DMS114 treated with DMSO at 0.1 percent for 48 hours (cell line): ENCODE results near the gene SLC26A11.
"Not testable (repeated sequence)": the region's sequence is repeated elsewhere in the genome, so short reads cannot be mapped to it uniquely, and the experiment has no call there.

Experiments used
- DNase-seq: peaks from one replicate; lab custom pipeline; 2025; ENCODE audit not compliant: unreplicated experiment; lab: John Stamatoyannopoulos, UW

Gene SLC26A11

DNA sequence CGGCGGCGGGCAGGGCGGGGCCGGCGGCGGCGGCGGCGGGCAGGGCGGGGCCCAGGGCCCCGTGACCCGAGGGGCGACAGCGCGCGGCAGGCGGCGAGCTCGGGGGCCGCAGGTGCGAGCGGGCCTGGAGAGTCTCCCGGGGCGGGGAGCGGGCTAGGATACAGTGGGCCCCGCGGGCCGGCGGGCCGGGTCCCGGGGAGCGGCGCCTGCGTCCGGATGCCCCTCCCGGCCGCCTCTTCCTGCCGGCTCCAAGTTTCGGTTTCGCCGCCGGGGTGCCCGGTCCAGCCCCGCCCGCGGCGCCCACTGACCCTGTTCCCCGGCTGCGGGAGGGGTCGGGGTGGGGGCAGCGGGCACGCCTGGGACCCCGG is 40.5 kb downstream of the SLC26A11 start, which contains the start of gene RNF213:
Gene RNF213 (plus strand): TSS at position 62 of the 368 bp plus-strand sequence. CDS start 2,830 bp downstream, outside the sequence.
- no peak for DNase-seq

DNA sequence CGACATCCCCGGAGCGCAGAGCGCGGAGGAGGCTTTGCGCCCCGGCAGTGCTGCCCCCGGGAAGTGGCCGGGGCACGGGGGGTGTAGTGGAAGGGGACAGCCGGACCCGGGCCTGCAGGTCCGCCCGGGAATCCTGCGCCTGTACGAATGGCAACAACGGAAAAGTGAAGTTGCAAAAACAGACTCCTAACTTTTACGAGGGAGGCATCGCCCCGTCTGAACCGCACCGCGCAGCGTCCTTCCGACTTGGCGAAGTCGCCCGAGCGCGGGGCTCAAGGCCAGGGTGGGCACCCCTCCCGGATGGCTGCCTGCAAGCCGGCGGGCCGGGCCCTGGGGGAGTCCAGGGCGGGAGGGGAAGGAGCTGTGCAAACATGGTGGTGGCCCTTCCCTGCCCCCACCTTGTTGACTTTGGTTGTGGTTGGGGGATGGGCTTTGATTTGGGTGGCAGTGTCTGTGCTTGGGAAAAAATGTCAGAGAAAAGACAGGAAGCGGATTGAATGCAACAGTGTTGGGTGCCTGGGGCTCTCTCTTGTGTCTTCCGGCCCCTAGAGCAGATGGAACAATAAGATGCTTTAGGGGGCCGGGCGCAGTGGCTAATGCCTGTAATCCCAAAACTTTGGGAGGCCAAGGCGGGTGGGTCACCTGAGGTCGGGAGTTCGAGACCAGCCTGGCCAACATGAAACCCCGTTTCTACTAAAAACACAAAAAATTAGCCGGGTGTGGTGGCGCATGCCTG is 41.1 kb downstream of the SLC26A11 start:
- DNase-seq: no peak

DNA sequence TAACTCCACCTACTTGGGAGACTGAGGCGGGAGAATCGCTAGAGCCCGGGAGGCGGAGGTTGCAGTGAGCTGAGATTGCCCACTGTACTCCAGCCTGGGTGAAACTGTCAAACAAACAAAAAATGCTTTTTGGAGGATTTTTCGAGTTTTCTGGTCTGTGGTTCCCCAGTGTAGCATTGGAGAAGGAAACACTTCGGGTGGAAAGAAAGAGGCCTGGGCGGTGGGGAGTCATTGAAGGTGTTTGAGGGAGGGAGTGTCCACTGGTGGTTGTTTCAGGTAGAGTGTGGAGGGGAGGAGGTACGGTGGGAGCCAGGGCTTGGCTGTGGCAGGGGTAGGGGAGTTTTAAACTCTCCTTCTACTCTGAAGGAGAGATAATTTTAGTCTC is 41.7 kb downstream of the SLC26A11 start:
- no peak for DNase-seq

DNA sequence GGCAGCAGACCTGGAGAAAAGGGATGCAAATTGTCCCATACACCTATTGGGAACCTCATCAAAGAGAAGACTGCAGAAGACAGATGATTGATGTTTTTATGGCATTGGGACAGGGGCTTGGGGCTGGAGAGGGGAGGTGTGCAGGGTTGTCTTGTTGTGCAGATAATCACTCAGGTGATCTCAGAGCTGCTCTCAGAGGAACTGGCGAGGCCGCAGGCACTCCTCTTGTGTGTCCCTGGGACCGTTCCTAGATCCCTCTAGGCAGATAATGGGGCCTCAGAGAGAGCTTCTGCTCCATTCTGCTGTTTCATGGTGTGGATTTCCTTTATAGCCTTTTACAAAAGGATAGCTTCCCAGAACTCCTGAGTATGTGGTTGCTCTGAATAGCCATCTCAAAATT is 42.1 kb downstream of the SLC26A11 start:
- no peak for DNase-seq

DNA sequence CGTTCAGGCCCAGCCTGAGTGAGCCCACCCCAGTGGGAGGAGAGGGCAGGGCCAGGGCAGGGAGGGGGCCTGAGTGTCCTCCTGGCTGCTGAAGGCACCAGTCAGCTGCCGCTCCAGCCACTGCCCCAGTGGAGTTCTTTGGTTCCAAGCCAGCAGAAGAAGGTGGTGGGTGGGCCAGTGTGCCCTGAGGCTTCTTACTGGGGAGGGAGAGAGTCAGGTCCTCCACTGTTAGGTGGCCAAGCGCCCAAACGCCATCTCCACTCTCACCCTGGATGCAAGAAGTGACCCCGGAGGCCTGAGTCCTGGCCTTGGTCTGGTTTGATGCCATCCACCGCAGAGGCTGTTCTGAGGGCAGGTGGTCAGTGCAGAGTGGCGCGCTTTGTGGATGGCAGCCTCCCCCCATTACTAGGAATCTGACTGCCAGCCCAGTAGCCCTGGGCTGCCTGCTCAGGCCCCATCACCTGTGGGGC is 42.6 kb downstream of the SLC26A11 start:
- DNase-seq: no peak

DNA sequence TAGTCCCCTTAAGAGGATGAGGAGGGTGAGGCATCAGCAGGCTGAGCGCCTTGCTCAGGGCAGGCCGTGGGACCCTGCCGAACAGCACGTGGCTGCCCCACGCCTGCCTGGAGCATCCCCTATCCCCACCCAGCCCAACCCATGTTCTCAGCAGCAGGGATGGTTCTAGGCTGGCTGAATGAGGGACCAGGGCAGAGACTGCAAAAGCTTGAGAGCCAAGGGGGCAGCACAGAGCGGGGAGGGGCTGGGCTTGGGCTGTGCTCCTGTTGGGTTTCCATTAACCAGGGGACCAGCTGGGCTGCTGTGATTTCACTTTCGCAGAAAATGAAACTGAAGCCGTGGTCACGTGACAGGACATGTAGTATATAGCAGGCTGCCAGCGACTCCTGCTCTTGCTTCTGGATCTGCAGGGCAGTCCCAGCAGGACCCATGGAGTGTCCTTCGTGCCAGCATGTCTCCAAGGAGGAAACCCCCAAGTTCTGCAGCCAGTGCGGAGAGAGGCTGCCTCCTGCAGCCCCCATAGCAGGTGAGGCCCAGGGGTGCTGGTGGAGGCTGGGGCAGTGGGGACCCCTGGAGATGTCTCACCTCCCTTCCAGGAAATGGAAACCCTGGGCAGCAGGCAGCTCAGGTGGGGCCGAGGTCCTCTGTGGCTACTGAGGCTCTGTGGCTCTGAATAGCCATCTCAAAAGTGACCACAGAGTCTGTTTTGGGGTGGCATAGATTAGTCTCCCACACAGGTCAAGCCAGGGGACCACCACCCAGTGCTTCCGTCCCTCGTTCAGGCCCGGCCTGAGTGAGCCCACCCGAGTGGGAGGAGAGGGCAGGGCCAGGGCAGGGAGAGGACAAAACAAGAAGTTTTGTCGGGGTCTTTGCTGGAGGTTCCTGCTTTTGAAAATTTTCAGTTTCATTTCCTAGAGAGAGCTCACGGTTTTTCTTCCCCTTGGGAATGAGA is 43.3 kb downstream of the SLC26A11 start:
- DNase-seq: no peak

DNA sequence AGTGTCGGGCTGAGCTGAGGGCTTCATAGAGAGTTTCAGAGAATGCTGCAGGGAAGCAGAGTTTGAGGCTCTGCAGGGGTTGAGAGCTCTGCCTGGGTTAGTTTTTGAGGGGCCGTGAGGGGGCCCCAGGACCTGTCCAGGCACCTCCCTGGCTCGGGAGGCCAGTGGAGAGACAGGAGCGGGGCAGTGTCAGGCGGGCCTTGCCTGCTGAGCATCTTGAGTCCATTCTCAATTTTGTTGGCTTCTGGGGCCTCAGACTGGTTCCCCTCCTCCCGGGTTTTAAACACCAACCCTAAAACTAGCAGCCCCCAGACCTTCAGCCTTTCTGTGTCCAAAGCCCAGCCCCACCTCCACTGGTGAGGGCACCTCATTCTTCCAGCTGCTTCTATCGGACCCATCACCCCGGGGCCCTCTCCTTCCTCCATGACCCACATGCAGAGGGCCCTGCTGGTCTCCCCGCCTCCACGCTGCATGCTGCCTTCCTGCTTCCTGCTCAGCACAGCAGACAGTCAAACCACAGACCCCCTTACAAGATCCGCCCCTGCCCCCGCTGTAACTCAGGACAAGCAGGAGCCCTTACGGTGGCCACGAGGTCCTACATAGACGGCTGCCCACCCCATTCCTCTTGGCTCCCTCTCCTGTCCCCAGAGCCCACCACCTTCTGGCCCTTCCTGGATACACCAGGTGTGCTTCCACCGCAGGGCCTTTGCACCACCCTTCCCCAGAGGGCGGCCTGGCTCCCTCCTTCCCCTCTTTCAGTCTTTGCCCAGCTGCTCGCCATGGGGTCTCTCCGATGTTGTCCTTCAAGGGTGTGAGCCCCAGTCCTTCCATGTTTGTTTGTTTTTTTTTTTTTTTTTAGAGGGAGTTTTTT is 44.2 kb downstream of the SLC26A11 start:
- DNase-seq: no peak

DNA sequence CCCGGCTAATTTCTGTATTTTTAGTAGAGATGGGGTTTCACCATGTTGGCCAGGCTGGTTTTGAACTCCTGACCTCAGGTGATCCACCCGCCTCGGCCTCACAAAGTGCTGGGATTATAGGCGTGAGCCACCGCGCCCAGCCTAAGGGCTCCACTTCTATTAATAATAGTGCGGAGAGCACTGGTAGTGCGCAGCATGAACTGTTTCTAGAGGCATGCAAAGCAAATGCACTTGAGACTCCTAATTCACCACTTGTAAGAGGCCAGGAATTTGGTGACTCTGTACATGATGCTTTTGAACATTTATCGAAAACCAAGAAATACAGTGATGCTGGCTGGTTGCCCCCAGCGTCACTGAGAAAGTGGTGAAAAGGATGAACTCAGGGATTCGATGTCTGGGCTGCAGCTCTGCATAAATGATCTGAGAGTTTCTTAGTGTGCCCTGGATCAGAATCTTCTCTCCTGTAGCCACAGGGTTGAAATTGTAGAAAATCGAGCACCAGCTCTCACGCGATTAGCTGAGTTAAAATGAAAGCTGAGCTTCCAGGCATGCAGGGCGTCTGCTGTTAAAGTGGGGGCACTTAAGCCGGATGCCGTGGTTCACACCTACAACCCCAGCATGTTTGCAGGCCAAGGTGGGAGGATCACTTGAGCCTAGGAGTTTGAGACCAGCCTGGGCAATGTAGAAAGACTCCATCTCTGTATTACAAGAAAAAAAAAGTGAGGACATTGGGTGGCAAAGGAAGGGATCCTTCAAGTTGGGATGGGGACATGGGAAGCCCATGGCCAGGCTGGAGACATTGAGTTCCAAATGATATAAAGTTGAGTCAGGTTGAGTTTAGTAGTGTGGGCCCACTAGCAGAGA is 45.2 kb downstream of the SLC26A11 start:
- no peak for DNase-seq

DNA sequence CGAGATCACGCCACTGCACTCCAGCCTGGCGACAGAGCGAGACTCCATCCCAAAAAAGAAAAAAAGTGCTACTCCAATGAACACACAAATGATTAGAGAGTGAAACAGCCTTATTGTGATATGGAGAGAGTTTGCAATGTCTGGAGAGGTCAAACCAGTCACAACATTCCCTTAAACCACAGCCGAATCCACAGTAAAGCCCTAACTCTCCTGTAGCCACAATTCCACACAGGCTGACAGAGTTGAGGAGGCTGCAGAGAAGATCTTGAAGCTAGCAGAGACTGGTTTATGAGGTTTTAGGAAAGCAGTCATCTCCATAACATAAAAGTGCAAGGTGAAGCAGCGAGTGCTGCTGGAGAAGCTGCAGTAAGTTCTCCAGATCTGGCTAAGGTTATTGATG is 47.2 kb downstream of the SLC26A11 start:
- no peak for DNase-seq

DNA sequence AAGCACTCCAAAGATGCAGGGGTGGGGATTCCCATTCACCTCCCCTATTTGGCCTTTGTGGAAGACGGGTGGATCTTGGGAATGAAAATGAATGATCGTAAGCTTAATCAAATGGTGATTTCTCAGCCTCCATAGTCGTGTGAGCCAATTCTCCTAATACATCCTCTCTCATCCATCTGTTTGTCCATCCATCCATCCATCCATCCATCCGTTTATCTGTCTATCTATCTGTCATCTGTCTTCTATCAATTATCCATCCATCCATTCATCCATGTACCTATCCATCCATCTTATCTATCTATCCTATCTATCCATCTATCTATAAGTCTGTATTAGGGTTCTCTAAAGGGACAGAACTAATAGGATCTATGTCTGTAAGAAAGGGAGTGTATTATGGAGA is 48.2 kb downstream of the SLC26A11 start:
- DNase-seq: no peak

DNA sequence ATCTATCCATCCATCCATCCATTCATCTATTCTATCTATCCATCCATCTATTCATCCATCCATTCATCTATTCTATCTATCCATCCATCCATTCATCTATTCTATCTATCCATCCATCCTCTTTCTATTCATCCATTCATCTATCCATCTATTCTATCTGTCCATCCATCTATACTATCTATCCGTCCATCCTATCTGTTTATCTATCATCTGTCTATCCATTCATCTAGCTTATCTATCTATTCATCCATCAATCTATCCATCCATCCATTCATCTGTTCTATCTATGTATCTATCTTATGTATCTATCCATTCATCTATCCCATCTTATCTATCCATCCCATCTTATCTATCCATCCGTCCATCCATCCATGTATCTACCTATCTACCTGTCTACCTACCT is 49.2 kb downstream of the SLC26A11 start:
- no peak for DNase-seq

DNA sequence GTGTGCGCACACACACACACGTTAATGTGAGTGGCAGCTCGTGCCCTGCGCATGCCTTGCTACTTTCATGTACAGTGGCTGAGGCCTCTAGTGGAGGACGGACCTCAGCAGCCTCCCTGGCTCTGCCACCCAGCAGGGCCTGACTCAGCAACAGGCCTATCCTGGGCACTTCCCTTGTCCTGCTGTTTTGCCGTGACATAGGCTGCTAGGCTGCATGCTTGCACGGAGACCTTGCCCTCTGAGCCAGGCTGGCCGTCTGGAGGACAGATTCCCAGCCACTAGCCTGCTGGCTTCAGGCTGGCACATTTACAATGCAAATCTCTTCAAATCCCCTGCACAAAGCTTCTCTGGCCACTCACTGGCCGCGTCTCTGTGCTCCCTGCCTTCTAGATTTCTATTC is 49.9 kb downstream of the SLC26A11 start:
- DNase-seq: no peak

DNA sequence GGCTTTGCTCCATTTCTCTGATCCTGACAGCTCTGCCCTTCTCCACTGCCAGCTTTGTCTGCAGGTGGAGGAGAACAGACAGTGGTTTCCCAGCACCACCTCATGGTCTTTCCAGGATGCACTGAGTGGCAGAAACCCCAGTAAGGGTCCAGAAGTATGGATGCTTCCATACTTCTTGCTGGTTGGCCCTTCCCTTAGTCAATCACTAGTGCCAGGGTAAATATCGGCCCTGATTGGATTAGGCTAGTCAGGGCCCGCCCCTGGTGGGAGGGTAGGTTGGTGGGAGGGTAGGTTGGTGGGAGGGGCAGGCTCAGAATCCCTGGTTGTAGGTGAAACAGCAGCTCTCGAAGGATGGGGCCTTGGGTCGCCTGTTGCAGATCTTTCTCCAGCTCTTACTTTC is 50.6 kb downstream of the SLC26A11 start:
- DNase-seq: no peak

DNA sequence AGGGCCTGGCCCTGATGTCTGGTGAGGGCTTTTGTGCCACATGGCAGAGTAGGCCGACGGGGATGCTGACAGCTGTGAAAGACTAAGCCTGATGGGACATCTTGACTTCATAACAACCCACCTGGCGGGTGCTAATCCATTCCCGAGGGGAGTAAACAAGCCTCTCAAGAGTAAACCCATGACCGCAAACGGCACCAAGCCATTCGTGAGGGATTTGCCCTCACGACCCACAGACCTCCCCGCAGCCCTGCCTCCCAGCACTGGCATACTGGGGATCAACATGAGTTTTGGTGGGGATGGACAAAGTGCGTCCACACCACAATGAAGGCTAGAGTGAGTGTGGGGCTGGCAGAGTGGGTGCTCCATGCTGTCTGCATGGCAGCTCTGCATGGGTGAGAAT is 52.1 kb downstream of the SLC26A11 start:
- DNase-seq: no peak

DNA sequence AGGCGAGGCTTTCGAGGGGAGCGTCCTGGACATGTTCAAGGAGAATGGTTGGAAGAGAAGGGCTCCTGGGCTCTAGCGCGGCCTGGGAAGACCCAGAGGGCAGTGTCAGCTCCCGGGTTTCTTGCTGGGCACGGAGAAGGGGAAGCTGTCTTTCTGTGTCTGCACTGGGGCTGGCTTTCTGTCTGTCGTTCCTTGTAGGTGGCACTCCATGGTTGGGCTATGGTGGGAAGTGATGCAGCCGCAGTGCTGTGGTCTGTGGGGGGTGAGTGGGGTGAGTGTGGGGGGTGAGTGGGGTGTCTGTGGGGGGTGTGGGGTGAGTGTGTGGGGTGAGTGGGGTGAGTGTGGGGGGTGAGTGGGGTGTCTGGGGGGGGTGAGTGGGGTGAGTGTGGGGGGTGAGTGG is 54.1 kb downstream of the SLC26A11 start:
- DNase-seq: no peak

DNA sequence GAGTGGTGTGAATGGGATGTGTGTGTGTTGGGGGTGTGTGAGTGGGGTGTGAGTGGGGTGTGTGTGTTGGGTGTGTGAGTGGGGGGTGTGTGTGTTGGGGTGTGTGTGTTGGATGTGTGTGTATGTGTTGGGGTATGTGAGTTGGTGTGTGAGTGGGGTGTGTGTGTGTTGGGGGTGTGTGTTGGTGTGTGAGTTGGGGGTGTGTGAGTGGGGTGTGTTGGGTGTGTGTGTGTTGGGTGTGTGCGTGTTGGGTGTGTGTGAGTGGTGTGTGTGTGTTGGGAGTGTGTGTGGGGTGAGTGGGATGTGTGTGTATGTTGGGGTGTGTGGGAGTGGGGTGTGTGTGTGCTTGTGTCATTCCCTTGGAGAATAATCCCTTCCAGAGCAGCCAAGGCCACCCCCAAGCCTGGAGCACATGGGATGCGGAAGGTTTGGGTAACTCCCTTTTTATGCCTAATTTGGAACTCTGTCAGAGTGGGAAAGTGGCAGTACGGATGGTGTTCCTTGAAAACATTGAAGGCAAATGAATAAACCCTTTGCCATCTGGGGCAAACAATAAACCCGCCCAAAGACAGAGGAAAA is 54.7 kb downstream of the SLC26A11 start:
- no peak for DNase-seq

DNA sequence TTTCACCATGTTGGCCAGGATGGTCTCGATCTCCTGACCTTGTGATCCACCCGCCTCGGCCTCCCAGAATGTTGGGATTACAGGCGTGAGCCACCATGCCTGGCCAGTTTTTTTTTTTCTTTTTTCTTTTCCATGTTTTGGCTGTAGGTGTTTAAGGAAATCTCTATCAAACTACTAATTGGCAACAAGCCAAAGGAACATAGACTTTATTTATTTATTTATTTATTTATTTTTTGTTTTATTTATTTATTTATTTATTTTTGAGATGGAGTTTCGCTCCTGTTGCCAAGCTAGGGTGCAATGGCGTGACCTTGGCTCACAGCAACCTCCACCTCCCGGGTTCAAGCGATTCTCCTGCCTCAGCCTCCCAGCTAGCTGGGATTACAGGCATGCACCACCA is 55.6 kb downstream of the SLC26A11 start:
- not testable (repeated sequence) for DNase-seq

DNA sequence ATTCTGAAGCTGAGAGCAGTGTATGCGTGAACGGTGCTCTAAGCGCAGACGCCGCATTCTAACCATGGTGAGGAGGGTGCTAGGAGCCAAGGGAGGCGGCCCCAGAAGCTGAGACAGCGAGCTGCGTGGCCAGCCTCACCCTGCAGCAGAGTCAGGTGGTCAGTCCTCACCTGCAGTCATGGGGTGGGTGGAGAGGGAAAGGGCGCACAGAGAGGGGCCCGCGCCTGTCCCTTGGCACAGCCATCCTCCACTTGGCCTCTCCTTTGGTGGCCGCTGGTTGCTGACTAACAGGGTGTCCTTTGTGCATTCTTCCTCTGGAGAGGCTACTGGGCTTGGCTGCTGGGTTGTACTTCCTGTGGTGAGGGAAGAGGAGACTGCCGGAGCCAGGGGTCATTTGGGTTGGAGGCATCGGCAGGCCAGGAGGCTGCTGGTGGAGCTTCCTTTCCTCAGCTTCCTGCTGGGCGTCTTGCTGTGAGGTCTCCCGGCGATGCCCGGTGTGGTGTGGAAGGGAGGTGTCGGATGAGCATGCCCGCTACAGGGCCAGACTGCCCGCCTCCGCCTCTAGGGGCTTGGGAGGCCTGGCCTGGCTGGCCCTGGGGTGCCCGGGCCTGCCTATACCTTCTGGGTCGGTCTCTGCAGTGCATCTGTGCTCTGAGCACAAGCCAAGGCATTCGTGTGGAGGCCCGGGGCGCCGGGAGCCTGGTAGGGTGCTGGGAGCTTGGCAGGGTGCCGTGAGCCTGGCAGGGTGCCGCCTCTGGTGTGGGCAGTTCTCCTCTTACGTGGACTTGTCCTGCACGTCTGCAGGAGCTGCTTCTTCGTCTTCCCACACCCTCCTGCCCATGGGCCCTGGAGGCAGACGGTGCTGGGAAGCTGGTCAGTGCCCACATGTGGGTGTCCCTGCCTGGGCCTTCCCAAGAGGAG is 57.8 kb downstream of the SLC26A11 start:
- no peak for DNase-seq

DNA sequence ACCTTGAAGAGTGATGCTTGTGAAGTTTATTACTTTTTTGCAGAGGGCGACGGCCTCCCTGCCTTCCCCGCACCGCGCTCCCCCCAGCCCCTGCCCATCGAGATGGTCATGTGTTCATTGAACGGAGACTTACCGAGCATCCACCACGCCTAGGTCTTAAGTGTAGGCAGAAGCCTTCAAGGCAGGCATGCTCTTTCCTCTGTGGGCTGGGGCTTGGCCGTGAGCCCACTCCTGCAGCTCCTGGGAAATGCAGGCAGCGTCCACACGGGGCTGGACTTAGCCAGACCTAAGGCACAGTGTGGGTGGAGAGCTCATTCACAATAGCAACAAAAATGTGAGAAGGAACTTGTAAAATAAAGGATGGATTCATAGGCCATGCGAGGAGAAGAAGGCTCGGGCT is 59.7 kb downstream of the SLC26A11 start:
- DNase-seq: no peak
